ENCODE data around the gene CLCN7. TPM values are rescaled to one million over a fixed set of nuclear protein-coding genes. Genes with fewer than 3 reads are reported as not detected.

CLCN7 gene
- total RNA-seq, 1 donor from 2014 or later, result 58.0 TPM

- DNase-seq, result no peak
- Mint-ChIP-seq H3K27ac (no peak overlapping the region), H3K4me3 (no peak overlapping the region), H3K4me1 (peaks cover 4% of the 10 kb centered on the region), H3K27me3 (no peaks in the 10 kb centered on the region), H3K36me3 (ENCODE audit: low read depth) (peaks cover 3% of the 10 kb centered on the region), H3K9me3 (no peaks in the 10 kb centered on the region)
- intact Hi-C loops (cut with micrococcal nuclease), result no loop called here
Measured at GRCh38 chr16:1457489-1458245, 17.2 kb downstream of the CLCN7 start.

DNA sequence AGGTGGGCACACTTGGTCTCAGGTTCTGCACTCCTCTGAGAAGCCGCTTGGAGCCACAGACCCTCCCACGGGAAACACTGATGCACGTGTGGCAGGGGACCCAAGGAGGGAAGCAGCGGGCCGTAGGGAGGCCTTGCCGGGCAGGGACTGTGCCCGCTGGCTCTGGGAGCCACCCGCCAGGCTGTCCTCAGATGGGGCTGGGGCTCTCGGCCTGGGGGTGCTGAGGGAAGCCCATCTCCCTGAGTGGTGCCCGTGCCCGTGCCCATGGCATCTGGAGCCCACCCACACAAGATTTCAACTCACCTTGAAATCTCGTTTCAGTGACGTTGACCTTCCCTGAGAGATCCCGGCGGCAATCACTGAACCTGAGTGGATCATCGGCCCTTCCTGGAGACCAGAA is 17.9 kb downstream of the CLCN7 start:
- no peak overlapping the region for H3K4me3 Mint-ChIP-seq
- H3K27me3 Mint-ChIP-seq, result no peaks in the 10 kb centered on the region
- H3K36me3 Mint-ChIP-seq (ENCODE audit: low read depth), result peaks cover 3% of the 10 kb centered on the region
- H3K4me1 Mint-ChIP-seq, result peaks cover 4% of the 10 kb centered on the region
- H3K27ac Mint-ChIP-seq, result no peak overlapping the region
- no peaks in the 10 kb centered on the region for H3K9me3 Mint-ChIP-seq
- intact Hi-C loops (cut with micrococcal nuclease), result no loop called here
- no peak for DNase-seq

GRCh38 chr16:1455190-1456171 is 19.3 kb downstream of the CLCN7 start:
- Mint-ChIP-seq H3K4me1 (peaks cover 4% of the 10 kb centered on the region), H3K36me3 (ENCODE audit: low read depth) (peaks cover 1% of the 10 kb centered on the region), H3K27ac (no peak overlapping the region), H3K27me3 (no peaks in the 10 kb centered on the region), H3K4me3 (no peak overlapping the region), H3K9me3 (no peaks in the 10 kb centered on the region)
- intact Hi-C loops (cut with micrococcal nuclease), result no loop called here
- no peak for DNase-seq

DNA sequence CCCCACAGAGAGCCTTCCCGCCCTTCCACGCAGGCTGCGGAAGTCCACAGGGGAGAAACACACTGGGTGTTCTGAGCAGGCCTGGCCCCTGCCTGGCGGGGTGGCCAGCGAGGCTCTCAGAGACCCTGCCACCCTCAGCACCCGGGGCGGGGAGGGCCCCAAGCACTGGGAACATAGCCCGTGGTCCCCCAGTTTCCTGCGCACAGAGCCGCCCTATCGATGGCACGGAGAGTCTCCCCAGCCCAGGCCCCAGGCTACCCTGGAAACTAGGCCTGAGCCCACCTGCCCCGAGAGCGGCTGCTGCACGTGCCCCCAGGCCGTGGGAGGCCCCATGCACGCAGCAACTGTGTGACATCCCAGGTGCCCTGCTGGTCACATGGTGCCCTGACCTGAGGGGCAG is 20.3 kb downstream of the CLCN7 start:
- DNase-seq, result no peak
- peaks cover 4% of the 10 kb centered on the region for H3K4me1 Mint-ChIP-seq
- H3K36me3 Mint-ChIP-seq (ENCODE audit: low read depth), result peaks cover 3% of the 10 kb centered on the region
- no peak overlapping the region for H3K4me3 Mint-ChIP-seq
- H3K27ac Mint-ChIP-seq, result no peak overlapping the region
- H3K27me3 Mint-ChIP-seq, result no peaks in the 10 kb centered on the region
- intact Hi-C loops (cut with micrococcal nuclease), result no loop called here
- no peaks in the 10 kb centered on the region for H3K9me3 Mint-ChIP-seq

- intact Hi-C loops (cut with micrococcal nuclease), result no loop called here
- Mint-ChIP-seq H3K4me3 (no peak overlapping the region), H3K4me1 (no peaks in the 10 kb centered on the region), H3K27ac (no peak overlapping the region), H3K36me3 (ENCODE audit: low read depth) (peaks cover 3% of the 10 kb centered on the region), H3K27me3 (no peaks in the 10 kb centered on the region), H3K9me3 (no peaks in the 10 kb centered on the region)
- DNase-seq, result no peak
Measured at GRCh38 chr16:1453316-1453715, 21.5 kb downstream of the CLCN7 start.

- H3K4me1 Mint-ChIP-seq, result no peaks in the 10 kb centered on the region
- no peak overlapping the region for H3K27ac Mint-ChIP-seq
- intact Hi-C loops (cut with micrococcal nuclease), result no loop called here
- no peaks in the 10 kb centered on the region for H3K9me3 Mint-ChIP-seq
- no peak overlapping the region for H3K4me3 Mint-ChIP-seq
- peaks cover 3% of the 10 kb centered on the region for H3K36me3 Mint-ChIP-seq (ENCODE audit: low read depth)
- no peaks in the 10 kb centered on the region for H3K27me3 Mint-ChIP-seq
- DNase-seq, result no peak
Measured at GRCh38 chr16:1452530-1452929, 22.3 kb downstream of the CLCN7 start.

GRCh38 chr16:1451702-1452392 is 23.0 kb downstream of the CLCN7 start:
- Mint-ChIP-seq H3K4me3 (no peak overlapping the region), H3K27me3 (no peaks in the 10 kb centered on the region), H3K9me3 (no peaks in the 10 kb centered on the region), H3K4me1 (no peaks in the 10 kb centered on the region), H3K36me3 (ENCODE audit: low read depth) (peaks cover 3% of the 10 kb centered on the region), H3K27ac (no peak overlapping the region)
- intact Hi-C loops (cut with micrococcal nuclease), result no loop called here
- no peak for DNase-seq

- Mint-ChIP-seq H3K27ac (no peak overlapping the region), H3K27me3 (no peaks in the 10 kb centered on the region), H3K4me3 (no peak overlapping the region), H3K4me1 (no peaks in the 10 kb centered on the region), H3K9me3 (no peaks in the 10 kb centered on the region), H3K36me3 (ENCODE audit: low read depth) (peaks cover 3% of the 10 kb centered on the region)
- intact Hi-C loops (cut with micrococcal nuclease), result no loop called here
- DNase-seq, result no peak
Measured at GRCh38 chr16:1450841-1451240, 24.0 kb downstream of the CLCN7 start.

GRCh38 chr16:1450218-1450617 is 24.6 kb downstream of the CLCN7 start:
- intact Hi-C loops (cut with micrococcal nuclease), result no loop called here
- H3K27me3 Mint-ChIP-seq, result no peaks in the 10 kb centered on the region
- H3K9me3 Mint-ChIP-seq, result no peaks in the 10 kb centered on the region
- H3K36me3 Mint-ChIP-seq (ENCODE audit: low read depth), result peaks cover 3% of the 10 kb centered on the region
- no peak overlapping the region for H3K4me3 Mint-ChIP-seq
- no peak overlapping the region for H3K27ac Mint-ChIP-seq
- no peaks in the 10 kb centered on the region for H3K4me1 Mint-ChIP-seq
- DNase-seq, result no peak

DNA sequence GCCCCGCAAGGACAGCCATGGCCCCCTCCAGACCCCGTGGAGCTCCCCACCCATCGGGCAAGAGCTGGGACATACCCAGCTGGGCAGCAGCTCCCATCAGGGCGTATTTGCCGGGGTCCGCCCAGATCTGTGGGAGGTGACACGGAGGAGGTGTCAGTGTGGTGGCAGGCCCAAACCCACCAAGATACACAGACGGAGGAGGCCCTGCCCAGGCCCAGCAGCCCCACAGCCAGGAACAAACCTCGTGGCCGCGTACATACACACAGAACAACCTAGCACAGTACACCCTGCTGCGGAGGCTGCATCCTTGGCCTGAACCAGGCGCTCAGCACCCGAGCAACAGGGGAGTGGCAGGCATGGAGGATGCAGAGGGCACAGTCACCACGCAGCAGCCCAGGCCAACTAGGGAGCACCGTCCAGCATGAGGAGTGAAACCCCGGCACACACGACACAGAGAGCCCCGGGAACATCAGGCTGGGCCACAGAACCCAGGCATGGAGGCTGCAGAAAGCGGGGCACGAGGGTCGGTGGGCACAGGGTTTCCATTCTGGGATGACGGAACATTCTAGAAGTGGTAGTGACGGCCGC is 25.5 kb downstream of the CLCN7 start:
- Mint-ChIP-seq H3K27me3 (no peaks in the 10 kb centered on the region), H3K27ac (no peak overlapping the region), H3K9me3 (no peaks in the 10 kb centered on the region), H3K36me3 (ENCODE audit: low read depth) (peaks cover 2% of the 10 kb centered on the region), H3K4me3 (no peak overlapping the region), H3K4me1 (no peaks in the 10 kb centered on the region)
- intact Hi-C loops (cut with micrococcal nuclease), result no loop called here
- no peak for DNase-seq

DNA sequence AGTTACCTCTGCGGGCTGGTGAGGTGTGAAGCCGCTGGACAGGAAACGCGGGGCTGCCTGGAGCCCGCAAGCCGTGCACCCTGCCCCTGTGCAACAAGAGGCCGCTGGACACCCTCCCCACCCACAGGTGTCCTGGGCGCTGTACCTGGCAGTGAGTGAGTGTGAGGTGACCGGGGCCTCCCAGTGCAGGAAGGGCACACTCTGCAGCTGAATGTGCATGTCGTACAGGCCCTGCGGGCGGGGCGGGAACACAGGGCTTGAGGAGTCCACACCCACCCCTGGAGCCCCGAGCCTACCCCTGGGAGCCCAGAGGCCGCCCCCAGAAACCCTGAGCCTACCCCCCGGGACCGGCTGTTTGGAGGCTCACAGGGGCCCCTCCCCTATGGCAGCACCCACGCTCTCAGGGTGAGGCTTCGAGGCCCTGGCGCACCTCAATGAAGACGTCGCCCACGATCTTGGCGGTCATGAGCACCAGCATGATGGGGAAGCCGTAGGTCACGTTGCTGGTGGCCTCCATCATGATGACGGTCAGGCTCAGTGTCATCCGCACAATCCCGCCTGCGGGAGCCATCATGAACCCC is 26.2 kb downstream of the CLCN7 start:
- H3K4me1 Mint-ChIP-seq, result no peaks in the 10 kb centered on the region
- intact Hi-C loops (cut with micrococcal nuclease), result no loop called here
- H3K4me3 Mint-ChIP-seq, result no peak overlapping the region
- H3K36me3 Mint-ChIP-seq (ENCODE audit: low read depth), result peaks cover 2% of the 10 kb centered on the region
- H3K27me3 Mint-ChIP-seq, result no peaks in the 10 kb centered on the region
- no peaks in the 10 kb centered on the region for H3K9me3 Mint-ChIP-seq
- no peak for DNase-seq
- H3K27ac Mint-ChIP-seq, result no peak overlapping the region

GRCh38 chr16:1447965-1448364 is 26.9 kb downstream of the CLCN7 start:
- Mint-ChIP-seq H3K4me3 (no peak overlapping the region), H3K36me3 (ENCODE audit: low read depth) (peaks cover 2% of the 10 kb centered on the region), H3K4me1 (no peaks in the 10 kb centered on the region), H3K9me3 (no peaks in the 10 kb centered on the region), H3K27ac (no peak overlapping the region), H3K27me3 (no peaks in the 10 kb centered on the region)
- DNase-seq, result no peak
- intact Hi-C loops (cut with micrococcal nuclease), result no loop called here

DNA sequence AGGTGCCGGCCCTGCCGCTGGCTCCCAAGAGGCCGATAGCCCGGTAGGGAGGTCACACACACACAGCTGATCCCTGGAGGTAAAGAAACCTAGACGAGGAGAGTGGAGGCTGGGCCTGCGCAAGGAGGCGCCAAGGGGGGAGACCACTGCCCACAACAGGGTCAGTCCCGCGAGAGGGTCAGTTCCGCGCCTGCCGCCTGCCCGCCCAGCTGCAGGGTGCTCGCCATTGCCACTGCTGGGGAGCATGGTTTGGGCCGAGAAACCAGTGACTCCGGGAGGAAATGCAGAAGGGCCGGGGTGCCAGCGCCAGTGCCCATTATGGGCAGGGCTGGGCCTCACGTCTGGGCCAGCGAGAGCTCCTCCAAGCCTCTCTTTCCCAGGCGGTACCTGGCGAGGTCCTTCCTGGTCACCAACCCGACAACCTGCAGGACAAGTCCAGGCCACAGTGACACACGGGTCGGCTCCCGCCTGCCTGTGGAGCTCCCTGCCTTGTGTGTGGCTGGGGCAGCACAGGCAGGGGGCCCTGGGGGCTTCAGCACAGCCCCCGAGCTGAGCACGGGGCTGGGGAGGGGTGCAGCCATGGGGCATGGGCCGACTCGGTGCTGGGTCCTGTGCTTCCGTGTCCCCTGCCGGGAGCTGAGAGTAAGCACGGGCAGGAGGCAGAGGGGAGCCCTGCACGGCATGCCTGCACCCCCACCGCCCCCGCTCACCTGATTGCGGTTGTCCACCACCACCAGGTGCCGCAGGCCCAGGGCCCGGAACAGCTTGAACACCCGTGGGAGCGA is 28.3 kb downstream of the CLCN7 start:
- intact Hi-C loops (cut with micrococcal nuclease), result no loop called here
- Mint-ChIP-seq H3K4me3 (no peak overlapping the region), H3K27ac (no peak overlapping the region), H3K4me1 (no peaks in the 10 kb centered on the region), H3K9me3 (no peaks in the 10 kb centered on the region), H3K27me3 (no peaks in the 10 kb centered on the region), H3K36me3 (ENCODE audit: low read depth) (peaks cover 2% of the 10 kb centered on the region)
- DNase-seq, result no peak
